Measurements from ENCODE around the gene AMDHD1.

AMDHD1 gene

GRCh38 chr12:95990136-95990535 lies 47.0 kb downstream of the AMDHD1 start:
- H3K4me3 ChIP-seq (ENCODE audit: low read depth in 1 of 5, low read length in 5 of 5): no peak overlapping the region
- no peaks in the 10 kb centered on the region for H3K9me3 ChIP-seq (ENCODE audit: control insufficient read depth in 5 of 5, low read length in 5 of 5)
- H3K4me1 ChIP-seq (ENCODE audit: control insufficient read depth in 5 of 5, insufficient read depth in 5 of 5, low read length in 5 of 5): peaks cover 0 to 1% (median 0%) of the 10 kb centered on the region in 5 donors
- H3K9ac ChIP-seq (ENCODE audit: low read length in 5 of 5): no peak overlapping the region
- no peak overlapping the region for H3K27ac ChIP-seq (ENCODE audit: low read depth, low read length)
- no peaks in the 10 kb centered on the region for H3K27me3 ChIP-seq (ENCODE audit: control insufficient read depth in 5 of 5, insufficient read depth in 4 of 5, low read length in 5 of 5)
- H3K36me3 ChIP-seq (ENCODE audit: control insufficient read depth in 5 of 5, insufficient read depth in 5 of 5, low read length in 5 of 5): no peaks in the 10 kb centered on the region

- no peaks in the 10 kb centered on the region for H3K36me3 ChIP-seq (ENCODE audit: control insufficient read depth in 5 of 5, insufficient read depth in 5 of 5, low read length in 5 of 5)
- H3K4me3 ChIP-seq (ENCODE audit: low read depth in 1 of 5, low read length in 5 of 5): no peak overlapping the region
- H3K27me3 ChIP-seq (ENCODE audit: control insufficient read depth in 5 of 5, insufficient read depth in 4 of 5, low read length in 5 of 5): no peaks in the 10 kb centered on the region
- H3K27ac ChIP-seq (ENCODE audit: low read depth, low read length): no peak overlapping the region
- H3K9ac ChIP-seq (ENCODE audit: low read length in 5 of 5): no peak overlapping the region
- H3K4me1 ChIP-seq (ENCODE audit: control insufficient read depth in 5 of 5, insufficient read depth in 5 of 5, low read length in 5 of 5): peaks cover 0 to 16% (median 12%) of the 10 kb centered on the region in 5 donors
- H3K9me3 ChIP-seq (ENCODE audit: control insufficient read depth in 5 of 5, low read length in 5 of 5): no peaks in the 10 kb centered on the region
Observed at GRCh38 chr12:95993907-95994306, 50.8 kb downstream of the AMDHD1 start.

DNA sequence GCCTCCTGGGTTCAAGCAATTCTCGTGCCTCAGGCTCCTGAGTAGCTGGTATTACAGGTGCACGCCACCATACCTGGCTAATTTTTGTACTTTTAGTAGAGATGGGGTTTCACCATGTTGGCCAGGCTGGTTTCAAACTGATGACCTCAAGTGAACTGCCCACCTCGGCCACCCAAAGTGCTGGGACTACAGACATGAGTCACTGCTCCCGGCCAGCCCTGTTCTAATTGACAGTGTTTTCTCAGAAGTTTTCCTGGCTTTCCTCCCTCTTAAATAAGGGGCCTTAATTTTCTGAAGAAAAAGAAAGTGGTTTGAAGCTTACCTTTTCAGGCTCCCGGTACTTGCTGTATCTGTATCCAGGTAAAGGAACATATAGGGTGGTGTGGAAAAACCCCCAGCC lies 51.3 kb downstream of the AMDHD1 start:
- Histone ChIP-seq H3K4me1 (ENCODE audit: control insufficient read depth in 5 of 5, insufficient read depth in 5 of 5, low read length in 5 of 5) (peaks cover 0 to 16% (median 12%) of the 10 kb centered on the region in 5 donors), H3K9ac (ENCODE audit: low read length in 5 of 5) (no peak overlapping the region), H3K27me3 (ENCODE audit: control insufficient read depth in 5 of 5, insufficient read depth in 4 of 5, low read length in 5 of 5) (no peaks in the 10 kb centered on the region), H3K27ac (ENCODE audit: low read depth, low read length) (no peak overlapping the region), H3K4me3 (ENCODE audit: low read depth in 1 of 5, low read length in 5 of 5) (no peak overlapping the region), H3K36me3 (ENCODE audit: control insufficient read depth in 5 of 5, insufficient read depth in 5 of 5, low read length in 5 of 5) (no peaks in the 10 kb centered on the region), H3K9me3 (ENCODE audit: control insufficient read depth in 5 of 5, low read length in 5 of 5) (no peaks in the 10 kb centered on the region)

DNA sequence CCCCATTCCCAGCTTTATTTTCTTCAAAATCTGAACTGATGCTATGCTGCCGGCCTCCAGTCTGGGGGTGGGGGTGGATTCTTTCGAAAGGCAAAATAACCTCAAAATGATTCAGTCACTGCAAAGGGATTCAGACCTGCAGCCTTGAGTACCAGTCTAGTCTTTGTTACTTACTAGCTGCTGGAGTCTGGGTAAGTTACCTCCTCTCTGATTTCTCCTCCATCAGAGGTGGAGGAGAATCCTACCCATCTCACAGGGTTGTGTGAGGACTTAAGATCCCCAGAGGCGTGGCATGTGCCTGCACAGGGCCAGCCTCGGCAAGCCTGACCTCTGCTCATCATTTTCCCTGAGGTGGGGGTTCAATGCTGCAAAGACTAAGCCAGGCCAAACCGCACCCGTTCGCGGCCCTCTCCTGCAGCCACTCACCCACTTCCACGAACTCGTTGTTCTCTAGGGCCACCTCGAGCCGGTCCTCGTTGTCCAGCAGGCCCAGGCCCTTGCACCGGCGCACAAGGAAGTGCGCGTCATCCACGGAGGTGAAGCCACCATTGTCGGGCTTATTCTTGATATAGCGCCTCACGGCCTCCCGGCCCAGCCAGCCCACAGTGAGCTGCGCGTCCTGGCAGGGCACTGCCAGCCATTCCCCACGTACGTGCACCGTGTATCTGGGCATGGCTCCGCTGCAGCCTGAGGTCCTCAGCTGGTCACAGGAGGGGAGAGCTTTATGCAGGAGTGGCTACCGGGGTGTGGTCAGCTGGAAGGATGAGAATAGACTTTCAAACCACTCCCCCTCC lies 52.3 kb downstream of the AMDHD1 start:
- no peak overlapping the region for H3K4me3 ChIP-seq (ENCODE audit: low read depth in 1 of 5, low read length in 5 of 5)
- H3K4me1 ChIP-seq (ENCODE audit: control insufficient read depth in 5 of 5, insufficient read depth in 5 of 5, low read length in 5 of 5): peaks cover 0 to 16% (median 12%) of the 10 kb centered on the region in 5 donors
- H3K9ac ChIP-seq (ENCODE audit: low read length in 5 of 5): no peak overlapping the region
- H3K27me3 ChIP-seq (ENCODE audit: control insufficient read depth in 5 of 5, insufficient read depth in 4 of 5, low read length in 5 of 5): no peaks in the 10 kb centered on the region
- H3K27ac ChIP-seq (ENCODE audit: low read depth, low read length): no peak overlapping the region
- H3K36me3 ChIP-seq (ENCODE audit: control insufficient read depth in 5 of 5, insufficient read depth in 5 of 5, low read length in 5 of 5): peaks cover 0 to 5% (median 0%) of the 10 kb centered on the region in 5 donors
- H3K9me3 ChIP-seq (ENCODE audit: control insufficient read depth in 5 of 5, low read length in 5 of 5): no peaks in the 10 kb centered on the region

- H3K4me3 ChIP-seq (ENCODE audit: low read depth in 1 of 5, low read length in 5 of 5): no peak within 1 kb of the TSS
- no peaks in the 10 kb centered on the region for H3K27me3 ChIP-seq (ENCODE audit: control insufficient read depth in 5 of 5, insufficient read depth in 4 of 5, low read length in 5 of 5)
- peaks cover 0 to 10% (median 6%) of the 10 kb centered on the region in 5 donors for H3K36me3 ChIP-seq (ENCODE audit: control insufficient read depth in 5 of 5, insufficient read depth in 5 of 5, low read length in 5 of 5)
- no peak within 1 kb of the TSS for H3K27ac ChIP-seq (ENCODE audit: low read depth, low read length)
- H3K9ac ChIP-seq (ENCODE audit: low read length in 5 of 5): no peak within 1 kb of the TSS
- H3K4me1 ChIP-seq (ENCODE audit: control insufficient read depth in 5 of 5, insufficient read depth in 5 of 5, low read length in 5 of 5): peaks cover 0 to 16% (median 12%) of the 10 kb centered on the region in 5 donors
- H3K9me3 ChIP-seq (ENCODE audit: control insufficient read depth in 5 of 5, low read length in 5 of 5): no peaks in the 10 kb centered on the region
Observed at GRCh38 chr12:95996034-95996658, 53.0 kb downstream of the AMDHD1 start, which contains the start of gene HAL. Gene HAL (minus strand): TSS chr12:95996344. CDS start chr12:95995910, 434 bp downstream.

DNA sequence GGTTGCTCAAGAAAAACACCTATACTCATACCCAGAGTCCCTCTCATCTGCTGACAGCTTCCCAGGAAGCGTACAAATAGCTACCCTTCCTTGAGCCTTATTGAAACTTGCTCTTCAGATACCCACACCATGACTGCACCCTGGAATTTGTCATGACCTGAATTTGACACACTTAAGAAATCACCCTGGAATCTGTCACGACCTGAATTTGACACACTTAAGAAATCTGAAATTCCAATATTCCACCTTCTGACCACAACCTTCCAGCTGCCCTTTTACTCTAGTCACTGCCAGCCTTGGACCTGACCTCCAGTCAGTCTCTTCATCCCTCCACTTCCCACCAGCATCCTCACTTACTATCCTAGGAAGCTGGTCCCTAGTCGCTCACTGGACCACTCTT lies 54.1 kb downstream of the AMDHD1 start:
- no peak overlapping the region for H3K27ac ChIP-seq (ENCODE audit: low read depth, low read length)
- peak overlapping the region in 1 of 5 donors; percentile 13 for H3K9ac ChIP-seq (ENCODE audit: low read length in 5 of 5)
- H3K27me3 ChIP-seq (ENCODE audit: control insufficient read depth in 5 of 5, insufficient read depth in 4 of 5, low read length in 5 of 5): no peaks in the 10 kb centered on the region
- H3K4me1 ChIP-seq (ENCODE audit: control insufficient read depth in 5 of 5, insufficient read depth in 5 of 5, low read length in 5 of 5): peaks cover 0 to 16% (median 12%) of the 10 kb centered on the region in 5 donors
- peaks cover 0 to 13% (median 7%) of the 10 kb centered on the region in 5 donors for H3K36me3 ChIP-seq (ENCODE audit: control insufficient read depth in 5 of 5, insufficient read depth in 5 of 5, low read length in 5 of 5)
- H3K4me3 ChIP-seq (ENCODE audit: low read depth in 1 of 5, low read length in 5 of 5): no peak overlapping the region
- H3K9me3 ChIP-seq (ENCODE audit: control insufficient read depth in 5 of 5, low read length in 5 of 5): no peaks in the 10 kb centered on the region

DNA sequence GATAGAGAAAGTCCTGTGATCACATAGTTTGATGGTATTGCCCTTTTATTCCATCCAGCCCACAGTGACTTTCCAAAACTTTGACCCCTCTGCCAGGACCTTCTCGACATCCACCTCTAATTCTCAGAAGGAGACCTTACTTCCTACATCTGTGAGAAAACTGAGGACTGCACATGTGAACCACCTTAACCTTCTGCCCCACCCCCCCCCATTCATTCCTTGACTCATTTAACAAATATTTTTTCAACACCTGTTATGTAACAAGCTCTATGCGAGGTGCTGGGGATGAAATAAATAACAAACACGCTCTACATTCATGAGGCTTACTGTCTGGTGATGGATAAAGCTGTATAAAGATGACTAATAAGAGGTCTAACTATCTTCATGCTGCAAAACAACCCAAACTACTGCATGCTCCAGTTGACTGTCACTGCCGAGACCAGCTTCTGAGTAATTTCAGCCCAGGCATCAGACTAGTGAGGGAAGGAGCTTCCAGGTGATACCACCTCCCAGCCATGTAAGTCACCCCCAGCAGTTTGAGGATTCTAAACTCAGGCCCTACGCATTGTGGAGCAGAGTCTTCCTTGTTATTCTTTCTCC lies 54.9 kb downstream of the AMDHD1 start:
- Histone ChIP-seq H3K27me3 (ENCODE audit: control insufficient read depth in 5 of 5, insufficient read depth in 4 of 5, low read length in 5 of 5) (no peaks in the 10 kb centered on the region), H3K27ac (ENCODE audit: low read depth, low read length) (no peak overlapping the region), H3K9ac (ENCODE audit: low read length in 5 of 5) (peak overlapping the region in 1 of 5 donors; percentile 13), H3K4me1 (ENCODE audit: control insufficient read depth in 5 of 5, insufficient read depth in 5 of 5, low read length in 5 of 5) (peaks cover 0 to 16% (median 12%) of the 10 kb centered on the region in 5 donors), H3K4me3 (ENCODE audit: low read depth in 1 of 5, low read length in 5 of 5) (no peak overlapping the region), H3K9me3 (ENCODE audit: control insufficient read depth in 5 of 5, low read length in 5 of 5) (no peaks in the 10 kb centered on the region), H3K36me3 (ENCODE audit: control insufficient read depth in 5 of 5, insufficient read depth in 5 of 5, low read length in 5 of 5) (peaks cover 4 to 20% (median 13%) of the 10 kb centered on the region in 5 donors)

- Histone ChIP-seq H3K9me3 (ENCODE audit: control insufficient read depth in 5 of 5, low read length in 5 of 5) (no peaks in the 10 kb centered on the region), H3K9ac (ENCODE audit: low read length in 5 of 5) (no peak overlapping the region), H3K4me3 (ENCODE audit: low read depth in 1 of 5, low read length in 5 of 5) (no peak overlapping the region), H3K27me3 (ENCODE audit: control insufficient read depth in 5 of 5, insufficient read depth in 4 of 5, low read length in 5 of 5) (no peaks in the 10 kb centered on the region), H3K36me3 (ENCODE audit: control insufficient read depth in 5 of 5, insufficient read depth in 5 of 5, low read length in 5 of 5) (peaks cover 7 to 26% (median 18%) of the 10 kb centered on the region in 5 donors), H3K4me1 (ENCODE audit: control insufficient read depth in 5 of 5, insufficient read depth in 5 of 5, low read length in 5 of 5) (peaks cover 0 to 16% (median 12%) of the 10 kb centered on the region in 5 donors), H3K27ac (ENCODE audit: low read depth, low read length) (no peak overlapping the region)
Observed at GRCh38 chr12:95998611-95999286, 55.6 kb downstream of the AMDHD1 start.

DNA sequence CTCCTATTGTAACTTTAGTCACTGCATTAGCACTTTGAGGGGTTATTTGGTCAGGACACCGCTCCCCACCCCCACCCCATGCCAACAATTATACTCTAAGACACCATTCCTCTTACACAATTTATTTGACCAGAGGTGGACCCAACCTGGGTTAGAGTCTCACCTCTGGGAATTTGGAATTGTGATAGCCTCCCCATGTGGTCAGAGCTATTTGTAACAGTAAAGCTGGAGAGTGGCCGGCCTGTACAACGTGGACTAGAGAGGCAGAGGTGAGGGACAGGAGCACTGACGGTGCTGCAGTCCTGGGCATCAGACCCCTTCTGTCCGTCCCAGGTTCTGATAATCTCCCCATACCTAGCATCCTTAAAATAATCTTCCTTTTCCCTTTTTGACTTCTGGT lies 56.4 kb downstream of the AMDHD1 start:
- Histone ChIP-seq H3K36me3 (ENCODE audit: control insufficient read depth in 5 of 5, insufficient read depth in 5 of 5, low read length in 5 of 5) (peaks cover 10 to 30% (median 22%) of the 10 kb centered on the region in 5 donors), H3K4me1 (ENCODE audit: control insufficient read depth in 5 of 5, insufficient read depth in 5 of 5, low read length in 5 of 5) (peaks cover 0 to 16% (median 12%) of the 10 kb centered on the region in 5 donors), H3K27me3 (ENCODE audit: control insufficient read depth in 5 of 5, insufficient read depth in 4 of 5, low read length in 5 of 5) (no peaks in the 10 kb centered on the region), H3K27ac (ENCODE audit: low read depth, low read length) (no peak overlapping the region), H3K9ac (ENCODE audit: low read length in 5 of 5) (no peak overlapping the region), H3K4me3 (ENCODE audit: low read depth in 1 of 5, low read length in 5 of 5) (no peak overlapping the region), H3K9me3 (ENCODE audit: control insufficient read depth in 5 of 5, low read length in 5 of 5) (no peaks in the 10 kb centered on the region)
